Activated naive CD4-positive, alpha-beta T cell treated with anti-CD3 and anti-CD28 coated beads, Interleukin-2, amount 50 U/mL, for 24 hours (primary cell): ENCODE results near the gene EIF4E1B.
A peak's percentile ranks its signal among the peaks of the same experiment; 100 is the strongest.
"Not testable (repeated sequence)": the region's sequence is repeated elsewhere in the genome, so short reads cannot be mapped to it uniquely, and the experiment has no call there.

Experiments
- H3K27ac Mint-ChIP-seq: one replicate; pipeline ENCODE4 v1.8.0; 2021; ENCODE audit warnings: mild to moderate bottlenecking, mixed read lengths
- H3K27me3 Mint-ChIP-seq: one replicate; pipeline ENCODE4 v1.8.0; 2021; ENCODE audit warnings: mixed read lengths
- H3K36me3 Mint-ChIP-seq: one replicate; pipeline ENCODE4 v1.8.0; 2021; ENCODE audit warnings: mixed read lengths
- H3K4me1 Mint-ChIP-seq: one replicate; pipeline ENCODE4 v1.8.0; 2021; ENCODE audit warnings: mixed read lengths
- H3K4me3 Mint-ChIP-seq: one replicate; pipeline ENCODE4 v1.8.0; 2021; ENCODE audit warnings: mild to moderate bottlenecking, mixed read lengths
- H3K9me3 Mint-ChIP-seq: one replicate; pipeline ENCODE4 v1.8.0; 2021; ENCODE audit warnings: mixed read lengths

The EIF4E1B gene, protein sequence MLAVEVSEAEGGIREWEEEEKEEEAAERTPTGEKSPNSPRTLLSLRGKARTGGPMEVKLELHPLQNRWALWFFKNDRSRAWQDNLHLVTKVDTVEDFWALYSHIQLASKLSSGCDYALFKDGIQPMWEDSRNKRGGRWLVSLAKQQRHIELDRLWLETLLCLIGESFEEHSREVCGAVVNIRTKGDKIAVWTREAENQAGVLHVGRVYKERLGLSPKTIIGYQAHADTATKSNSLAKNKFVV

DNA sequence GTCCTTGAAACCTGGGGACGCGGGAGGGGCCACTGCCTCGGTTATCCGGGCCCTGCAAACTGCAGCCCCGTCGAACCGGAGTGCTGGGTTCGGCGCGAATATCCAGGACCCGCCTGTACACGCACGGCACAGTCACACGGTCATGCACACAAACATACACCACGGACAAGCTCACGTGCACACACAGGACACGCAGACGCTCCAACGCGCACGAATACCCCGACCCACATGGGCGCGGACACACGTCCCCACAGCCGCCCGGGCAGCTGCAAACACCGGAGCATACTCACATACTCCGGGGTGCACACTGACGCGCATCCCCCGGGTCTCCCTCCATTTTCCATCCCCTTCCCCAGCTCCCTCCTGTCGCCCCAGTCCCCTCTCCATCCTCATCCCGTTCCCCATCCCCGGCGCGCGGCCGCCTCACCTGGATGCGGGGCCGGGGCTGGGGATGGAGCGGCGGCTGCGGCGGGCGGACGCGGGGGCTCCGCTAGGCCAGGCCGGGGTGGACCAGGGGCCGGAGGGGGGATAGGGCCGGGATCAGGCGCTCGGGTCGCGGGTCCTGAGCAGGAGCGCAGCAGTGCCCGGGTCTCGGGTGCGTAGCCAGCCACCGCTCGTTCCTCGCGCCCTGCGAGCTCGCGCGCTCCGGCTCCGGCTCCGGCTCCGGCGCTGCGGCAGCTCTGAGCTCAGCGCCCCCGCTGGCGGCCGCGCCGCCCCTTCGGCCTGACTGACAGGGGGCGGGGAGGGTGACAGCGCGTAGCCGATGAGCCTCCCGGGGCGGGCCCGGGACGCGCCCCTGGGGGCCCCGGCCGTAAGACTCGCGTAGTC, at the start of gene EIF4E1B, which contains the start of gene SNCB:
Gene EIF4E1B, plus strand, starts transcription at position 823 of the 828 bp plus-strand sequence. CDS start 12,113 bp downstream, outside the sequence.
Gene SNCB, minus strand, starts transcription at position 682 of the 828 bp plus-strand sequence. CDS start 880 bp downstream, outside the sequence.
- Mint-ChIP-seq H3K27ac (no peak within 1 kb of the TSS), H3K9me3 (no peaks in the 10 kb centered on the region), H3K4me1 (peaks cover 11% of the 10 kb centered on the region), H3K27me3 (peaks cover 48% of the 10 kb centered on the region), H3K36me3 (no peaks in the 10 kb centered on the region), H3K4me3 (peak within 1 kb of the TSS; percentile 57)

DNA sequence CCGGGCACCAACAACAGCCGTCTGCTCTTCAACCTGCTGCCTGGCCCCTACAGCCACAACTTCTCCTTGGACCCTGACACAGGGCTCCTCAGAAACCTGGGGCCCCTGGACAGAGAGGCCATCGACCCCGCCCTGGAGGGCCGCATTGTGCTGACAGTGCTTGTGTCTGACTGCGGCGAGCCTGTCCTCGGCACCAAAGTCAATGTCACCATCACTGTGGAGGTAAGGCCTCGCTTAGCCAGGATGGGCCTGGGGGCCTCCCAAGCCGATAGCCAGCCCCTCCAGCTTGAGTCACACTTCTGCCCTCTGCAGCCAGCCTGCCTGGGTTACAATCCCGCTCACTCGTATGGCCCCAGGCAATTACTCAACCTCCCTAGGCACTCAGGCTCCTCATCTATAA, 49.1 kb upstream of the EIF4E1B start:
- Mint-ChIP-seq H3K4me3 (no peak overlapping the region), H3K9me3 (no peaks in the 10 kb centered on the region)

DNA sequence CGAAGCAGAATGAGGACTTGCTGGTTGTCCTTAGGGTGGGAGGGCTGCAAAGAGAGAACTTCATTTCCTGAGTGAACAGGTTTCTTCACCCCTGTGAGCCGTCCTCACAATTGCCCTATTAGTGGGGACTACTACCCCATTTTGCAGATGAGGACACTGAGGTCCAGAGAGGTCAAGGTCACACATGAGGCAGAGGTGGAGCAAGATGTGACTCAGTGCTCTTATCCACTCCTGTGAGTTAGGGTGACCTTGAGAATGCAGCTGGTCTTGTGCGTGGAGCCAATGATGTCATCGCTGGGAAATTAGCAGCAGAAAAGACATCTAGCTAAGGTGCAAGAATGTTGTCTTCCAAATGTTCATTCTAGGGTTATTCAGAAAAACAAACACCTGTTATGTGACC, 47.4 kb upstream of the EIF4E1B start:
- H3K27ac Mint-ChIP-seq, result no peak overlapping the region
- H3K27me3 Mint-ChIP-seq, result peaks cover 1% of the 10 kb centered on the region
- no peak overlapping the region for H3K4me3 Mint-ChIP-seq
- H3K9me3 Mint-ChIP-seq, result no peaks in the 10 kb centered on the region
- H3K36me3 Mint-ChIP-seq, result peaks cover 5% of the 10 kb centered on the region
- no peaks in the 10 kb centered on the region for H3K4me1 Mint-ChIP-seq

More for the DNA sequence above, 49.1 kb upstream of the EIF4E1B start:
- Mint-ChIP-seq H3K27ac (no peak overlapping the region), H3K27me3 (peaks cover 1% of the 10 kb centered on the region), H3K36me3 (peaks cover 5% of the 10 kb centered on the region), H3K4me1 (no peaks in the 10 kb centered on the region)

DNA sequence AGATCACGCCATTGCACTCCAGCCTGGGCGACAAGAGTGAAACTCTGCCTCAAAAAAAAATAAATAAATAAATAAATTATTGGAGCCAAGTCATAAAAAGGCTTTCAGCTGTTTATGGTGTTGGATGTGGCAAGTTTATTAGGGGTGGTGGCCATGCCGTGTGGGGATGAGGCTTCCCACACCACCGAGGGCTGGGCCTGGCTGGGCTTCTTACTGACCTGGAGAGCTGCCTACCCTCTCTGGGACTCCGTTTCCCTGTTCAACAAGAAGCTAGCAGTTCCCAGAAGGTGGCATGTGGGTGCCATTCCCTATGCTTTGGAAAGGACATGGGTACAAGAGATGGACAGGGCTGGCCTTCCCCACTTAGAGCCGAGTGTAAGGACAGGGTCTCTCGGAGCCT, 43.1 kb upstream of the EIF4E1B start:
- H3K36me3 Mint-ChIP-seq, result peaks cover 5% of the 10 kb centered on the region
- no peaks in the 10 kb centered on the region for H3K9me3 Mint-ChIP-seq
- no peak overlapping the region for H3K27ac Mint-ChIP-seq
- no peaks in the 10 kb centered on the region for H3K4me1 Mint-ChIP-seq
- H3K4me3 Mint-ChIP-seq, result no peak overlapping the region
- H3K27me3 Mint-ChIP-seq, result peaks cover 1% of the 10 kb centered on the region

DNA sequence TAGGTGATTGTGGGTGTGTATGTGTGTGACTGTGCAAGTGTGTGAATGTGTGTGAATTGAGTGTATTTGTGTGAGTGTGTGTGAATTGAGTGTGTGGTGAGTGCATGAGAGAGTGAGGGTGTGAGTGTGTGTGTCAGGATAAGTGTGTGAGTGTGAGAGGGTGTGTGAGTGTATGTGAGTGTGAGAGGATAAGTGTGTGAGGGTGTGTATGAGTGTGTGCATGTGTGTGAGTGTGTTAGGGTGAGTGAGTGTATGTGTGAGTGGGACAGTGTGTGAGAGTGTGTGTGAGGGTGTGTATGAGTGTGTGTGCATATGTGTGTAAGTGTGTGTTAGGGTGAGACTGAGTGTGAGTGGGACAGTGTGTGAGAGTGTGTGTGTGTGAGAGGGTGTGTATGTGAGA, 42.2 kb upstream of the EIF4E1B start:
- no peak overlapping the region for H3K27ac Mint-ChIP-seq
- H3K36me3 Mint-ChIP-seq, result peaks cover 5% of the 10 kb centered on the region
- H3K27me3 Mint-ChIP-seq, result peaks cover 1% of the 10 kb centered on the region
- no peak overlapping the region for H3K4me3 Mint-ChIP-seq
- H3K4me1 Mint-ChIP-seq, result no peaks in the 10 kb centered on the region
- no peaks in the 10 kb centered on the region for H3K9me3 Mint-ChIP-seq

DNA sequence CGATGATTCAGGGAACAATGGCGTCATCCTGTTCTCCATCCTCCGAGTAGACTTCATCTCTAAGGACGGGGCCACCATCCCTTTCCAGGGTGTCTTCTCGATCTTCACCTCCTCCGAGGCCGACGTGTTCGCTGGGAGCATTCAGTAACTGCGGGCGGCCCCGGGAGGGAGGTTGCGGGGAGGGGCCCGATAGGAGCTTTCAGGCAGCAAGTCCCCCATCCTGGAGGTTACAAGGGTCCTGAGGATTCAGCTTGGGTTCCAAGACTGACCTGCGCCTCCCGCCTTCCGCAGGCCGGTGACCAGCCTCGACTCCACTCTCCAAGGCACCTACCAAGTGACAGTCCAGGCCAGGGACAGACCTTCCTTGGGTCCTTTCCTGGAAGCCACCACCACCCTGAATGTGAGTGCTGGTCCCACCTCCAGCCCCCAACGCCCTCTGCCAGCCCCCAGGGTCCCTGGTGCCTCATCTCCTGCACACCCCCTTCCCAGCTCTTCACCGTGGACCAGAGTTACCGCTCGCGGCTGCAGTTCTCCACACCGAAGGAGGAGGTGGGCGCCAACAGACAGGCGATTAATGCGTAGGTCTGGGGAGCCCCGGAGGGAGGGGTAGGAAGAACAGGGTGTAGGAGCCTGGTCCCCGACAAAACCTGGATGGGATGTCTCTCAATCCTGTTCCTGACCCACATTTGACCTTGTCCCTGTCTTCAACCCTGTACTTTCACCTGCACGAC, 41.3 kb upstream of the EIF4E1B start:
- Mint-ChIP-seq H3K9me3 (no peaks in the 10 kb centered on the region), H3K27me3 (no peaks in the 10 kb centered on the region), H3K4me1 (no peaks in the 10 kb centered on the region), H3K4me3 (no peak overlapping the region), H3K36me3 (peaks cover 5% of the 10 kb centered on the region), H3K27ac (no peak overlapping the region)

DNA sequence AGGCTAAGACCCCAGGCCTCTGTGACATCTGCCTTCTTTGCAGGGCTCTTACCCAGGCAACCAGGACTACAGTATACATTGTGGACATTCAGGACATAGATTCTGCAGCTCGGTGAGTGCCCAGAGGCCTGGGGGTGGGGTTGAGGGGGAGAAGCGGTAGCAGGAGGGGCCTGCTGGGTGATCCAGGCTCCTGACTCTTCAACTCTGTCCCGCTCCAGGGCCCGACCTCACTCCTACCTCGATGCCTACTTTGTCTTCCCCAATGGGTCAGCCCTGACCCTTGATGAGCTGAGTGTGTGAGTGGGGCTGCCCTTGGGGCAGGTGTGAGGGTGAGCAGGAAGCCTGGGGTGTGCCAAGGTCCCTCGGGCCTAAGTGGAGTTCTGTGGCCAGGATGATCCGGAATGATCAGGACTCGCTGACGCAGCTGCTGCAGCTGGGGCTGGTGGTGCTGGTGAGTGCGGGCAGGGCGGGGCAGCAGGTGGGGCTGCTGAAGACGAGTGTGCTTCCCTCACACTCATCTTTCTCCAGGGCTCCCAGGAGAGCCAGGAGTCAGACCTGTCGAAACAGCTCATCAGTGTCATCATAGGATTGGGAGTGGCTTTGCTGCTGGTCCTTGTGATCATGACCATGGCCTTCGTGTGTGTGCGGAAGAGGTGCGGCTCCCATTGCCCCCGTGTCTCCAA, 40.3 kb upstream of the EIF4E1B start:
- no peaks in the 10 kb centered on the region for H3K4me1 Mint-ChIP-seq
- no peaks in the 10 kb centered on the region for H3K9me3 Mint-ChIP-seq
- H3K27me3 Mint-ChIP-seq, result no peaks in the 10 kb centered on the region
- H3K4me3 Mint-ChIP-seq, result no peak overlapping the region
- no peak overlapping the region for H3K27ac Mint-ChIP-seq
- H3K36me3 Mint-ChIP-seq, result peaks cover 4% of the 10 kb centered on the region

DNA sequence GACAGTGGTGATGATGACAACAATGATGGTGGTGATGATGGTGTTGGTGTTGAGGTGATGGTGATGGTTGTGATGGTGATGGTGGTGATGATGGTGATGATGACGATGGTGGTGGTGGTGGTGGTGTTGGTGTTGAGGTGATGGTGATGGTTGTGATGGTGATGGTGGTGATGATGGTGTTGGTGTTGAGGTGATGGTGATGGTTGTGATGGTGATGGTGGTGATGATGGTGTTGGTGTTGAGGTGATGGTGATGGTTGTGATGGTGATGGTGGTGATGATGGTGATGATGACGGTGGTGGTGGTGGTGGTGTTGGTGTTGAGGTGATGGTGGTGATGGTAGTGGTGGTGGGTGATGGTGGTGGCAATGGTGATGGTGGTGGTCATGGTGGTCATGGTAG, 38.8 kb upstream of the EIF4E1B start:
- H3K4me3 Mint-ChIP-seq, H3K9me3 Mint-ChIP-seq, H3K27me3 Mint-ChIP-seq, H3K36me3 Mint-ChIP-seq, H3K27ac Mint-ChIP-seq, H3K4me1 Mint-ChIP-seq: not testable (repeated sequence)

DNA sequence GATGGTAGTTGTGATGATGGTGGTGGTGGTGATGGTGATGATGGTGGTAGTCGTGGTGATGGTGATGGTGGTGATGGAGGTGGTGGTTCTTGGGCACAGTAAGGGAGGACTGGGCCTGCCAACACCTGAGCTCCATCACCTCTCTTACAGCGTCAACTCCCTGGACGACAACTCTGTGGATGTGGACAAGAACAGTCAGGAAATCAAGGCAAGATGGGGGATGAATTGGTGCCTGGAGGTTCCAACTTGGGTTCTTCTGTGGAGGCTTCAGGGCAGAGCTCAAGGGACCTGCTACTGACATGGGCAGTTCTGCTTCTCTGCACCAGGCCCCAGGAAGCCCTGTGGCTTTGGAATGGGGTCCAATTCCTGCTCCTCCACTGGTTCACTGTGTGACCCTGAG, 37.9 kb upstream of the EIF4E1B start:
- Mint-ChIP-seq H3K36me3 (no peaks in the 10 kb centered on the region), H3K4me1 (no peaks in the 10 kb centered on the region), H3K9me3 (no peaks in the 10 kb centered on the region), H3K27me3 (no peaks in the 10 kb centered on the region), H3K27ac (no peak overlapping the region), H3K4me3 (no peak overlapping the region)

DNA sequence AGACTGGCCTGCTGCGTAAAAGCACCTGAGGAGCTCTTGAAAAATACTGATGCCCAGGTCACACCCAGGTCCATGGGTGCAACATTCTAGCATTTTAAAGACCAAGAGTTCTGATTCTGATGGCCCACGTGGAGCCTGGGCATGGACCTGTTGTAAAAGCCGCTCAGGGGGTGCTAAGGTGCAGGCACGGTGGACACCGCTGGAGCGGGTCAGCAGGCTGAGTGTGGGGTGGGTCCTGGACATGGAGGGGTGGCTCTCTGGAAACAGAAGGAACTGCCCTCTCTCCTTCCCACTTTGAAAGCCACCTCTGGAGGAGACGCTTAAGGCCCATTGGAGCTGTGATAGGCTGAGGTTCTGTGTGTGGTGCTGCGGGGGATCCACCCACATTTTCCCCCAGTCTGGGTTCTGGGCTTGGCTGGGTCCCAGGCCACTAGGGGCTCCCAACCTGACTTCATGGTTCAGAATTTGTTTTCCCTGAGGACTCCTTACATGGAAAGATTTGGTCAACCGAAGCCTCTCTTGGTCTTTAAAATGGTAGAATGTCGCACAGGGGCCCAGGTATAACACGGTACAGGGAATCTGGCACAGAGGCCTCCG, 37.1 kb upstream of the EIF4E1B start:
- no peaks in the 10 kb centered on the region for H3K36me3 Mint-ChIP-seq
- H3K9me3 Mint-ChIP-seq, result no peaks in the 10 kb centered on the region
- H3K4me3 Mint-ChIP-seq, result no peak overlapping the region
- no peak overlapping the region for H3K27ac Mint-ChIP-seq
- H3K4me1 Mint-ChIP-seq, result no peaks in the 10 kb centered on the region
- no peaks in the 10 kb centered on the region for H3K27me3 Mint-ChIP-seq

DNA sequence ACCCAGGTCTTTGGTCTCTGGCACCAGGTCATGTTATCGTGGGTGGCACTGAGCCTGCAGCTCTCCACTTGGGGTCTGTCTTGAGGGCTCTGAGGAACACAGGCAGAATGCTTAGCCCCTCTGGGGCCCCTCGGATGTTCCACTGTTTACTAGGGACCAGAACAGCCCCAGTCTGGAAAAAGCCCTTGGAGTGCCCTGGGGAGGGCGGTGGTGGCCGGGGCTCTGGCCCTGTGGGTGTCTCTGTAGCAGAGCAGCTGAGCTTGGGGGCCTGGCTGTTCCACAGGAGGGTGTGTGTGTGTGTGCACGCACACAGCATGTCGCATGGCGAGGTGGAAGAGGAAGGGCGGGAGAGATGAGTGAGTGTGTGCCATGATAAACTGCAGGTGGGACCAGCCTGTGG, 35.9 kb upstream of the EIF4E1B start:
- Mint-ChIP-seq H3K36me3 (no peaks in the 10 kb centered on the region), H3K27ac (no peak overlapping the region), H3K4me3 (no peak overlapping the region), H3K9me3 (no peaks in the 10 kb centered on the region), H3K4me1 (no peaks in the 10 kb centered on the region), H3K27me3 (no peaks in the 10 kb centered on the region)

DNA sequence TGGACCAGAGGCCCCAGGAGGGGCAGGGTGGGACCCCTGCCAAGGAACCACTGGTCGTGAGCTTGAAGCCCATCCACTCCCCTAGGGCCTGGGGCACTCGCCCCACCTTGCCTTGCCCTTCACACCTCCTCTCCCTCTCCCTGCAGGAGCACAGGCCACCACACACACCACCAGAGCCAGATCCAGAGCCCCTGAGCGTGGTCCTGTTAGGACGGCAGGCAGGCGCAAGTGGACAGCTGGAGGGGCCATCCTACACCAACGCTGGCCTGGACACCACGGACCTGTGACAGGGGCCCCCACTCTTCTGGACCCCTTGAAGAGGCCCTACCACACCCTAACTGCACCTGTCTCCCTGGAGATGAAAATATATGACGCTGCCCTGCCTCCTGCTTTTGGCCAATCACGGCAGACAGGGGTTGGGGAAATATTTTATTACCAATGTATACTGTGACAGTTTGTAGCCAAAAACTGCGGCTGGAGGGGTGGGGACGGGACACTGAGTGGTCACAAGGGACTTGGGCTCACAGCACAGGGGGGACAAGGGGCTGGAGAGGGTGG, 35.0 kb upstream of the EIF4E1B start:
- Mint-ChIP-seq H3K27me3 (no peaks in the 10 kb centered on the region), H3K4me1 (no peaks in the 10 kb centered on the region), H3K36me3 (no peaks in the 10 kb centered on the region), H3K4me3 (no peak overlapping the region), H3K9me3 (no peaks in the 10 kb centered on the region), H3K27ac (no peak overlapping the region)

DNA sequence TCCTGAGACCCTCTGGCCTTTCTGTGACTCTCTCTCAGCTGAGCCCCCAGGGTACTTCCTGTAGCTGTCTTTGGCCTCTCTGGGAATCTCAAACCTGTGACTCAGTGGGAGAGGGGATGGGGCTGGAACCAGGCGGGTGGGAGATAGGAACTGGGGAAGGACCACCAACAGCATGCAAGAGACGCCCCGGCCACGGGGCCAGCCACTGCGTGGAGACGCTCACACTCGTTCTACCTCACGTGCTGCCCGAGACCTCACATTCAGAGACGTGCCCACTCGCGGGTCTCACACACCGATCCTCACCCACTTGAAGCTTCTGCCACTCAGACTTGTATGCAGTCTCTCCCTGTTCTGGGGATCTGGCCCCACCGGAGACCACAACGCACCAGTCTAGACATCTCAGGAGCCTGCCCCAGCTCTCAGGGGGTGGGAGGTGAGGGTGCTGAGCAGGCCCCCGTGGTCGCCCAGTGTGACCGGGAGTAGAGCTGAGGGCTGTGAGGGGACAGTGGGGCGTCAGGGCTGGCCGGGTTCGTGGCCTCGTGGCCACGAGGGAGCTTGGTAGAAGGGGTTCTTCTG, 34.3 kb upstream of the EIF4E1B start:
- H3K4me1 Mint-ChIP-seq, result no peaks in the 10 kb centered on the region
- H3K9me3 Mint-ChIP-seq, result no peaks in the 10 kb centered on the region
- no peaks in the 10 kb centered on the region for H3K36me3 Mint-ChIP-seq
- H3K27me3 Mint-ChIP-seq, result no peaks in the 10 kb centered on the region
- no peak overlapping the region for H3K27ac Mint-ChIP-seq
- peak overlapping the region; percentile 83 for H3K4me3 Mint-ChIP-seq

DNA sequence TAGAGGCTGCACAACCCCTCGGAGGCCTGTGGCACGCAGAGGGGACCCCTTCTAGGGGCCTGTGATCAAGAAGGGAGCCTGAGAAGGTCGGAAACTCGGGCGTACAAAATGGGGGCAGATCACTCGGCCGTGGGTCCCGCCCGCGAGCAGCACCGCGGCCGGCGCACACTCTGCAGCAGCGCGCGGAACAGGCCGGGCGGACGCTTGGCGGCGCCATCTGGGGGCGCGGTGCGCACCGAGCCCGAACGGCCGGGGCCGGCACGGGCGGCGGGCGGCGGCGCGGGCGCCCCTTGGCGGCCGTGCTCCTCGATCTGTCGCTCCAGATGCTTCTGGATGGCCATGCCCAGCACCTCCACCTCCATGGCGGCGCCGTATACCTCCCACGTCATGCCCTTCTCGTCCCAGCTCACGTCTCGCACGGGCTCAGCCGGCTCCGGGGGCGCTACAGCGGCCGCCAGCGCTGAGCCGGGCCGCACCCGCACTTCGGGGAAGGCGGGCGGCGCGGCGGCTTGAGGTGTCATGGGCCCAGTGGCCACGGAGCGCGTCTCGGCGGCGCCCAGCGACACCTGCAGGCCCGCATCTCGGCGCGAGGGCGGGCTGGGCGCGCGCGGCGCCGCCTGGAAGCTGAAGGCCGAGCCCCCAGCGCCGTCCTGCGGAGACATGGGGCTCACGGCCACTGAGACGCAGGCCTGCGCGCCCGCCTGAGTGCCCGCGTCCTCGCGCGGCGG, 33.6 kb upstream of the EIF4E1B start:
- peak overlapping the region; percentile 83 for H3K4me3 Mint-ChIP-seq
- no peaks in the 10 kb centered on the region for H3K9me3 Mint-ChIP-seq
- no peaks in the 10 kb centered on the region for H3K4me1 Mint-ChIP-seq
- no peaks in the 10 kb centered on the region for H3K27me3 Mint-ChIP-seq
- no peaks in the 10 kb centered on the region for H3K36me3 Mint-ChIP-seq
- H3K27ac Mint-ChIP-seq, result no peak overlapping the region
